ENCODE measurements around the gene CAPN10.

Gene CAPN10

GRCh38 chr2:240642806-240643092 lies 56.2 kb downstream of the CAPN10 start:
- DNase-seq: no peak

DNA sequence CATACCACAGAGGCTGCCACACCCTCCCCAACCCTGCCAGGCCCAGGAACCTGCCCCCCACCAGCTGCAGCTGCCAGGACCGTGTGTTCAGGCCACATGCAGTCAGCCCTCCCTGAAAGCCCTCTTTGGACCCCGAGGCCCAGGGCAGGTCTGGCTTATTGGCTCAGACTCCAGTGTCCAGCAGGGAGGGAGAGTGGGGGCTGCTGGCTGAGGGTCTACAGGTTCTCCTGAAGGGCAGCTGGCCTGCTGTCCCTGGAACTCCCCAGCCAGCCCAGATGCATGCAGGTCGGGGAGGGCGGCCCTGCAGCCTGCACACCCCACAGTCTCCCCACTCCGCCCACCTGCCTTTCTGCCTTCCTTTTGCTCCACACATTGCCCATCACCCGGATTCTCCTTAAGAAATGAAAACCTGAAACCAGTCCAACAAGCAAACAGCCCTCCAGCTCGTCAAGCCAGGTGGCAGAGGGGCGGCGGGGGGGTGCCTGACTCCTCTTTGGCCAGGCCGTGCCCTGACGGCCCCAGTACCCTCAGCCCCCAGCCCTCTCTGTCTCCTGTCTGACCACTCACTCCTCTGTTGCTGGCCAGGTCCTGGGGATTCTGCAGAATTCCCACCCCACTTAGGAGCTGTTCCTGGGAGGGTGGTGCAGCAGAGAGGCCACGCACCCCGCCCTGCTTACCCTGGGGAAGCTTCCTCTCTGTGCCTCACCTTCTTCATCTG lies 56.7 kb downstream of the CAPN10 start:
- no peak for DNase-seq

DNA sequence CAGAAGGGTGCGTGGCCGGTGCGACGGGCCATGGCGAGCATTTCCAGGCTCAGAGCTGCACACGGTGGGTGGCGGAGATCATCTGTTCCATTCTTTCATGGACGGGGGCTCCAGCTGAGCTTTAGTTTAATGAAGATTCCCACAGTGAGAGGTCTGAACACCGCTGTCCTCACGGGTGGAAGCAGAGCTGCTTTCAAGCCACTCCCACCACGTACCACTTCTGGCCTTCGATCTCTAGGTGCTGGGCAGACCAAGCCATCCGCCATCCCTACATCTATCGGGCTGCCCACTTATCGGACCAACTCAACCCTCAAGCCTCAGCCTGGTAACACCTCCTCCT lies 57.2 kb downstream of the CAPN10 start:
- DNase-seq: no peak

DNA sequence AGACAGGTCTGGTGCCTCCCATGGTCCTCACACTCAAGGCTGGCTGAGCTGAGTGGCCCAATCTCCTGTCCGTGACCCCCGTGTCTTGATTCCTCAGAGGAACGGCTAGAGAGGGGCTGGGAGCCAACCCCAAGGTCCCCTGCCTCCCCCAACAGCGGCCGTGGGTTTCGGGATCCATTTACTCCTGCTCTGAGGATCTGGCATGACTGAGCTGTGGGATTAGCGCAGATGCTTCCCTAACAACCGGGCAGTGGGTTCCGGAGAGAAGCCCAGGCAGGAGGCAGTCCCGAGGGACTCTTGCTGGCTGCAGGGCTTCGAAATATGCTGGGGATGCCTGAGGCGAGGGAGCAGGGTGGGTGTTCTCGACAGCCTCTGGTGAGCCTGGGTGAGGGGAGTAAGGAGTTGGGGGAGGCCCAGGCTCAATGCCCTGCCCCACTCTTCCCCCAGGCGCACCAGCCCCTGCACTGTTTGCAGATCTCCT lies 57.7 kb downstream of the CAPN10 start:
- DNase-seq: no peak

DNA sequence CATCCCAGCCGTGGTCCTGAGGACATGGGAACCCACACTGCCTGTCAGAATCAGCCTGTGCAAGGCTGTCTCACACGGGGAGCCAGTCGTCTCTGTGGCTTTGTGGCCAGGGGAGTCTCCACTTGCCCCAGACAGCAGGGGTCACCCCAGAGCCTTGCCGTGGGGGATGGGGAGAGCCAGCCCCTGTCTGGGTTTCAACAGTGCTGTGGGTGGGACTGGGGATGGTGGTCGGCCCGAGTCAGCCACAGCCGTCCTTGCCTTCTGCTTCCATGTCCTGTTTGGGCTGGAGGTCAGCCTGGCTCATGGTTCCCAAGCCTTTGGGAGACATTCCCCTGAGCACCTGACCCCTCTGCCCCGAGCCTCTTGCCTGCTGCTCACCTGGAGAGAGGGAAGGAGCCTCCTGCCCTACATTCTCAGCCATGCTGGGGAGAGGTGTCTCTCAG lies 58.3 kb downstream of the CAPN10 start:
- DNase-seq: no peak

DNA sequence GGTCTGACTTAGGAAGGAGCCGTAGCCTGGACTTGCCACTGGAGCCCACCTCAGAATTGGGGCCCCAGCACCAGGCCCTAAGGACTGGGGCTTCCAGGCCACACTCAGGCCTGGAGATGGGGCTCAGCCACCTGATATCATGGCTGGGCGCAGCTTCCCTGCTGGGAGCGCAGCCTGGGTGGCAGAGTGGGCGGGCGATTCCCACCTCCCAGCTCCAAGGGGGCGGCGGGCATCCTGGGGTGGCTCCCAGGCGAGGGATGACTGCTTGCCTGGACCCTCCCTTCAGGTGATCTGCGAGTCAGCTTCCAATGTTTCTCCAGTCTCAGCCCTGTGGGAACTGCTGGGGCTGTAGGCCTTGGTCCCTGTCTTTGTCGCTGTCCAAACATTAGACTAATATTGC lies 58.8 kb downstream of the CAPN10 start:
- no peak for DNase-seq

- no peak for DNase-seq
These were observed 59.3 kb downstream of the CAPN10 start for GRCh38 chr2:240645801-240646175.

DNA sequence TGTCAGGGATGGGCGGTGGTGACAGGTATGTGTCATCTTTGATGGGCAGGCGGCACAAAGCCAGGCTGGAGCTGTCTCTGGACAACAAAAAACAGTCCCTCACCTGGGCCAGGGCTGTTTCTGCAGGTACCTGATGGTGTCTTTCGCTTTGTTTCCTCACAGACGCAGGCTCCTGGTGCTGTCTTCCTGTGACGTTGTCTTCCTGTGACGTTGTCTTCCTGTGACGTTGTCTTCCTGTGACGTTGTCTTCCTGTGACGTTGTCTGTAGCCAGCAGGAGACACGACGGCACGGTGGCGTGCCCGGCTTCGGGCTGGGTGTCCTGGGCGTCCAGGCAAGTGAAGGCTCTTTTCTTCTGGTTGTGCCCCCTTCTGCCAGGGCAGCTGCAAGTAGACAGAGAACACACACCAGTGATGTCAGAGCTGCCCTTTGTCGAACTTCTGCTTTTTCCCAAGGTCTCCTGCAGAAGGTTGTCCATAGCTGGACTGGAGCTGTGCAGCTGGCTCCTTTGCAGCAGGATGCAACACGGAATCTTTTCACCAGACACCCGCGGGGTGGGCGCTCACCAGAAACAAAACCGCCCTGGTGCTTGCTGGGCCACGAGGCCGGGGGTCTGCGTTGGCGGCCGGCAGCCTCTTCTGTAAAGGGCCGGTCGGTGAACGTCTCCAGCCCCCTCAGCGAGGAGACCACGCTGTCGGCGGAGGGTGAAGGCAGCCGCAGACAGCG lies 59.8 kb downstream of the CAPN10 start:
- DNase-seq: no peak

DNA sequence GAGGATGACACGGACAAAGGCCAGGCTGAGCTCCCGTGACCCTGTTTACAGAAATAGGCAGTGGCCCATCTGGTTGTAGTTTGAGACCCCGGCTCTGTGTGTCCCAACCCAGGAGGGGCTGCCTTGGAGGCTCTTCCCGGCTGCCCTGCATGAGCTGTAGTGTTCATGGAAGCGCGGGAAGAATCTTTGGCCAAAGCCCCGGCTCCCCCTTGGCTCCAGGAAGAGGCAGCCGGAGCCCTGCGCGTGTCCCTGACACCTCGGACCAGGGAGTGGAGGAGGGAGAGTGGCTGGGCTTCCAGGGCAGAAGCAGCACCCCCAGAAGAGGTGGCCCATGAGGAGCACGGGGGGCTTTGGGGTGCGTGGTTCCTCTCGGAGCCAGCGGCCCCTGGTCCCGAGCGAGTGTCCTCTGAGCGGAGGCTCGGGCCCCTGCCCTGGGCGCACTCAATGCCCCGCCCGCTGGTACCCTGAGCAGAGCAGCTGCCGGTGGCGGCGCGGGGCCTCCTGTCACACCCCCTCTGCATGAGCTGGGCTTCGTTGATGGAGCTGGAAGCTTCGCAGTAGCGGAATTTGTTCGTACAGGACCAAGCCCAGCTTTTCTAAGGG lies 60.5 kb downstream of the CAPN10 start:
- no peak for DNase-seq

DNA sequence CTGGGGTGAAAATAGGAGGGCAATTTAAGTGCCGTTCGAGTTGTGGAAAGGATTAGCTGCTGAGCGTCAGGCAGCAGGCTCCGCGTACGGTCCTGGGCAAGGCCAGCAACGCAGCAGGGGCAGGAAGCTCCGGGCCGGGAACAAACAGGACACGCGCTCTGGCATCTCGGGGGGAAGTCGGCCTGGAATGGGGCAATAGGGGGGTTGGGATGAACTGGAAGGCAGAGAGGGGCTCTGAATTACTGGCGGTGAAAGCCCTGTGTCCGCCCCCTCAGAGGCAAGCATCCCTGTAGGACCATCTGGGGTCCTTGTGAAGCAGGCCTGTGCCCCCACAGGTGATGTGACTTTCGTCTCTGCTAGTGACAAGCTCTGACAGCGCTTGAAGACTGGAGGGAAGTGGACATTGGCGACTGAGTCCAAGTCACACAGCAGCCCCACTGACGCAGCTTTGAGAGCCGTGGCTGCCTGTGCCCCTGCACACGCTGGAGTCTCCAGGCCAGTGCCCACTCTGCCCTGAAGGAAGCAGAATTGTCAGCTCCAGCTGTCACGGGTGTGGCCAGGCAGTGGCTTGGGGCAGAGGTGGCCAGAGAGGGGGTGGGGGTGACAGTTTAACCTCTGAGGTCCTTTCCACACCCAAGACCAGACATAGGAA lies 61.1 kb downstream of the CAPN10 start:
- DNase-seq: no peak

GRCh38 chr2:240648155-240648649 lies 61.7 kb downstream of the CAPN10 start:
- DNase-seq: no peak

All from NCI-H510A (cell line).